Esophagus mucosa (tissue), 1 donor: ENCODE results near the gene COBL. TPM values are rescaled to one million over a fixed set of nuclear protein-coding genes. Genes with fewer than 3 reads are reported as not detected.

Experiments used
- ATAC-seq: fragments of 200-7000 bp; cut with Tn5 transposase; one replicate; pipeline ENCODE4 v1.9.1; 2020
- total RNA-seq: library from RNA; stranded (reverse); gene quantifications from one replicate; pipeline ENCODE4 v1.2.4, GENCODE V29; 2023
- donor health status: DM: yes; HTN: yes; CAD: no.

The COBL gene
- total RNA-seq: 10.4 TPM

GRCh38 chr7:51316666-51317581 is at the start of gene COBL:
Gene COBL, minus strand, starts transcription at chr7:51316809. Its CDS starts 176 bp downstream, at chr7:51316633.
- peak; percentile 69 for ATAC-seq

- no peak for ATAC-seq
Measured at GRCh38 chr7:51366172-51366728, 49.6 kb upstream of the COBL start.

GRCh38 chr7:51357821-51358220 is 41.2 kb upstream of the COBL start:
- no peak for ATAC-seq

GRCh38 chr7:51356849-51357516 is 40.4 kb upstream of the COBL start:
- no peak for ATAC-seq

- ATAC-seq: no peak
Measured at GRCh38 chr7:51354897-51355296, 38.3 kb upstream of the COBL start.

GRCh38 chr7:51354434-51354833 is 37.8 kb upstream of the COBL start:
- no peak for ATAC-seq

GRCh38 chr7:51352174-51353100 is 35.8 kb upstream of the COBL start:
- ATAC-seq: no peak

GRCh38 chr7:51351661-51352060 is 35.1 kb upstream of the COBL start:
- ATAC-seq: no peak

- no peak for ATAC-seq
Measured at GRCh38 chr7:51350546-51350896, 33.9 kb upstream of the COBL start.

GRCh38 chr7:51349820-51350545 is 33.4 kb upstream of the COBL start:
- no peak for ATAC-seq

GRCh38 chr7:51346126-51346525 is 29.5 kb upstream of the COBL start:
- ATAC-seq: no peak

GRCh38 chr7:51344406-51345138 is 28.0 kb upstream of the COBL start:
- no peak for ATAC-seq

- ATAC-seq: no peak
Measured at GRCh38 chr7:51340936-51341335, 24.3 kb upstream of the COBL start.

GRCh38 chr7:51340029-51340838 is 23.6 kb upstream of the COBL start:
- no peak for ATAC-seq

- no peak for ATAC-seq
Measured at GRCh38 chr7:51335057-51335456, 18.4 kb upstream of the COBL start.

GRCh38 chr7:51329696-51330263 is 13.2 kb upstream of the COBL start:
- ATAC-seq: no peak

GRCh38 chr7:51328351-51328801 is 11.8 kb upstream of the COBL start:
- ATAC-seq: no peak

- no peak for ATAC-seq
Measured at GRCh38 chr7:51327287-51327717, 10.7 kb upstream of the COBL start.

GRCh38 chr7:51326656-51327286 is 10.2 kb upstream of the COBL start:
- no peak for ATAC-seq
